ENCODE results near the gene IL17B. TPM values are rescaled to one million over a fixed set of nuclear protein-coding genes. Genes with fewer than 3 reads are reported as not detected.

IL17B gene
- total RNA-seq, 1 experiment from 2014 or later: not detected

GRCh38 chr5:149423049-149423793 lies 44.1 kb upstream of the IL17B start:
- ChIA-PET CTCF (interaction anchor here (0.6 to 8.5 kb wide), 4 partner anchors 10 to 106 kb away, joined by 3 to 81 read pairs (median 4); no protein-coding TSS in a partner anchor), POLR2A (interaction anchor here (1.0 to 1.3 kb wide), 2 partner anchors 15 to 102 kb away, joined by 3 read pairs; no protein-coding TSS in a partner anchor)
- BruUV-seq (replicated peaks): no TSS peak
- Mint-ChIP-seq H3K36me3 (ENCODE audit: insufficient read depth, unreplicated experiment) (no peaks in the 10 kb centered on the region), H3K4me1 (ENCODE audit: insufficient read depth, unreplicated experiment) (no peaks in the 10 kb centered on the region), H3K27ac (ENCODE audit: low read depth, unreplicated experiment) (no peak overlapping the region), H3K27me3 (ENCODE audit: insufficient read depth, unreplicated experiment) (peaks cover 9% of the 10 kb centered on the region), H3K9me3 (ENCODE audit: unreplicated experiment) (no peaks in the 10 kb centered on the region), H3K4me3 (ENCODE audit: unreplicated experiment) (no peak overlapping the region)
- DNase-seq (ENCODE audit: unreplicated experiment): no peak
- no peak for TF ChIP-seq CTCF (IDR thresholded peaks at IDR 0.05; ENCODE audit: unreplicated experiment)
- intact Hi-C loops (cut with micrococcal nuclease): no loop called here

- Mint-ChIP-seq H3K27me3 (ENCODE audit: insufficient read depth, unreplicated experiment) (peaks cover 16% of the 10 kb centered on the region), H3K36me3 (ENCODE audit: insufficient read depth, unreplicated experiment) (no peaks in the 10 kb centered on the region), H3K27ac (ENCODE audit: low read depth, unreplicated experiment) (no peak overlapping the region), H3K4me3 (ENCODE audit: unreplicated experiment) (no peak overlapping the region), H3K9me3 (ENCODE audit: unreplicated experiment) (no peaks in the 10 kb centered on the region), H3K4me1 (ENCODE audit: insufficient read depth, unreplicated experiment) (no peaks in the 10 kb centered on the region)
- no peak for TF ChIP-seq CTCF (IDR thresholded peaks at IDR 0.05; ENCODE audit: unreplicated experiment)
- POLR2A ChIA-PET: interaction anchor here (1.3 kb wide), 1 partner anchor 16 kb away, joined by 3 read pairs; no protein-coding TSS in a partner anchor
- intact Hi-C loops (cut with micrococcal nuclease): no loop called here
- CTCF ChIA-PET: interaction anchor here (0.6 to 8.5 kb wide), 4 partner anchors 11 to 105 kb away, joined by 3 to 81 read pairs (median 4); no protein-coding TSS in a partner anchor
- no TSS peak for BruUV-seq (replicated peaks)
- DNase-seq (ENCODE audit: unreplicated experiment): no peak
Observed at GRCh38 chr5:149422366-149423048, 43.4 kb upstream of the IL17B start.

DNA sequence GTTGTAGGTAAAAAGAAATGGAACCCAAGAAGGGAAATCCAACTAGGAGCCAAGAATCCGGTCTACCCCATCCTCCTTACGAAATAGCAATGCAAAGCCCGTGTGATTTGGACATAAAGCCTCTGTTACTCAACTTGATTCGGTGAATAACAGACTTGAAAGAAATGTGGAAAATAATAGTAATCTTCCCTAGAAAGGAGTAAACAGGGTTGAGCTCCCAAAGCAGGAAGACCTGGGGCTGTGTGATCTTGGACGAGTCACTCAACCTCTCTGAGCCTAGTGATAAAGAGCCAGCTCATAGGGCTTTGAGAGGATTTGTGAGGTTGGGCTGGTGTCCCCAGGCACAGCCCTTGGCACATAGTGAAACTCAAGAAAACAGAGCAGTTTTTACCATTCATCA lies 42.7 kb upstream of the IL17B start:
- Mint-ChIP-seq H3K27ac (ENCODE audit: low read depth, unreplicated experiment) (no peak overlapping the region), H3K36me3 (ENCODE audit: insufficient read depth, unreplicated experiment) (no peaks in the 10 kb centered on the region), H3K9me3 (ENCODE audit: unreplicated experiment) (no peaks in the 10 kb centered on the region), H3K4me1 (ENCODE audit: insufficient read depth, unreplicated experiment) (no peaks in the 10 kb centered on the region), H3K27me3 (ENCODE audit: insufficient read depth, unreplicated experiment) (peaks cover 18% of the 10 kb centered on the region), H3K4me3 (ENCODE audit: unreplicated experiment) (no peak overlapping the region)
- POLR2A ChIA-PET: no interaction called here
- TF ChIP-seq CTCF (IDR thresholded peaks at IDR 0.05; ENCODE audit: unreplicated experiment): no peak
- no TSS peak for BruUV-seq (replicated peaks)
- DNase-seq (ENCODE audit: unreplicated experiment): no peak
- CTCF ChIA-PET: interaction anchor here (1.3 to 8.5 kb wide), 4 partner anchors 12 to 161 kb away, joined by 3 to 81 read pairs (median 7); no protein-coding TSS in a partner anchor
- intact Hi-C loops (cut with micrococcal nuclease): no loop called here

GRCh38 chr5:149421372-149421685 lies 42.2 kb upstream of the IL17B start:
- Mint-ChIP-seq H3K36me3 (ENCODE audit: insufficient read depth, unreplicated experiment) (no peaks in the 10 kb centered on the region), H3K27me3 (ENCODE audit: insufficient read depth, unreplicated experiment) (peaks cover 18% of the 10 kb centered on the region), H3K4me3 (ENCODE audit: unreplicated experiment) (no peak overlapping the region), H3K9me3 (ENCODE audit: unreplicated experiment) (no peaks in the 10 kb centered on the region), H3K27ac (ENCODE audit: low read depth, unreplicated experiment) (no peak overlapping the region), H3K4me1 (ENCODE audit: insufficient read depth, unreplicated experiment) (no peaks in the 10 kb centered on the region)
- BruUV-seq (replicated peaks): no TSS peak
- no peak for DNase-seq (ENCODE audit: unreplicated experiment)
- intact Hi-C loops (cut with micrococcal nuclease): no loop called here
- CTCF ChIA-PET: interaction anchor here (1.3 to 8.5 kb wide), 6 partner anchors 12 to 162 kb away, joined by 3 to 81 read pairs (median 7); no protein-coding TSS in a partner anchor
- TF ChIP-seq CTCF (IDR thresholded peaks at IDR 0.05; ENCODE audit: unreplicated experiment): no peak
- POLR2A ChIA-PET: interaction anchor here (0.6 to 0.9 kb wide), 2 partner anchors 130 to 198 kb away, joined by 4 to 5 read pairs; partner anchors contain the start of gene CSNK1A1

Data from MCF 10A (cell line).